Mesendoderm (in vitro differentiated cells): ENCODE results near the gene KCNH2. TPM values are rescaled to one million over a fixed set of nuclear protein-coding genes. Genes with fewer than 3 reads are reported as not detected.
"Not testable (repeated sequence)": the region's sequence is repeated elsewhere in the genome, so short reads cannot be mapped to it uniquely, and the experiment has no call there.

Experiments
- DNase-seq: peaks from one replicate; pipeline ENCODE4 v3.0.0; 2013
- H2AK5ac ChIP-seq: 2 replicates; pipeline ENCODE4 v1.6.1; 2013; ENCODE audit warnings: low read length, inconsistent platforms
- H2BK120ac ChIP-seq: 2 replicates; pipeline ENCODE4 v1.6.1; 2013; ENCODE audit warnings: low read depth, mild to moderate bottlenecking, low read length, moderate library complexity, mixed read lengths
- H2BK15ac ChIP-seq: replicated peaks from 2 replicates; pipeline ENCODE4 v1.6.1; 2013; ENCODE audit warnings: low read depth, mild to moderate bottlenecking, moderate library complexity
- H2BK5ac ChIP-seq: 2 replicates; pipeline ENCODE4 v1.6.1; 2013; ENCODE audit warnings: low read length, inconsistent platforms
- H3K18ac ChIP-seq: 2 replicates; pipeline ENCODE4 v1.6.1; 2013; ENCODE audit warnings: mild to moderate bottlenecking, low read length, mixed read lengths
- H3K23ac ChIP-seq: one replicate; pipeline ENCODE4 v1.6.1; 2013; ENCODE audit warnings: low read length
- H3K27ac ChIP-seq: 2 replicates; pipeline ENCODE4 v1.5.1; 2013; ENCODE audit warnings: low read depth, mild to moderate bottlenecking, inconsistent platforms, low read length, moderate library complexity
- H3K27me3 ChIP-seq: 2 replicates; pipeline ENCODE4 v1.6.1; 2013; ENCODE audit warnings: low read length, control low read depth, mild to moderate bottlenecking, inconsistent platforms; ENCODE audit not compliant: insufficient read depth, poor library complexity
- H3K36me3 ChIP-seq: 2 replicates; pipeline ENCODE4 v1.6.1; 2013; ENCODE audit warnings: low read length, inconsistent platforms; ENCODE audit not compliant: control insufficient read depth, insufficient read depth
- H3K4ac ChIP-seq: one replicate; pipeline ENCODE4 v1.6.1; 2013; ENCODE audit warnings: low read depth, mild to moderate bottlenecking, low read length, moderate library complexity
- H3K4me1 ChIP-seq: 2 replicates; pipeline ENCODE4 v1.6.1; 2013; ENCODE audit warnings: low read depth, low read length, inconsistent platforms; ENCODE audit not compliant: control insufficient read depth
- H3K4me2 ChIP-seq: 2 replicates; pipeline ENCODE4 v1.6.1; 2013; ENCODE audit warnings: low read length
- H3K4me3 ChIP-seq: 2 replicates; pipeline ENCODE4 v1.5.1; 2013; ENCODE audit warnings: mild to moderate bottlenecking, low read length
- H3K56ac ChIP-seq: one replicate; pipeline ENCODE4 v1.6.1; 2013; ENCODE audit warnings: low read length
- H3K79me1 ChIP-seq: 2 replicates; pipeline ENCODE4 v1.6.1; 2013; ENCODE audit warnings: low read length, inconsistent platforms
- H3K79me2 ChIP-seq: 2 replicates; pipeline ENCODE4 v1.6.1; 2013; ENCODE audit warnings: mild to moderate bottlenecking, low read length; ENCODE audit not compliant: control insufficient read depth, insufficient read depth
- H3K9ac ChIP-seq: 2 replicates; pipeline ENCODE4 v1.6.1; 2013; ENCODE audit warnings: low read length, inconsistent platforms
- H4K5ac ChIP-seq: one replicate; pipeline ENCODE4 v1.6.1; 2013; ENCODE audit warnings: low read length
- H4K8ac ChIP-seq: one replicate; pipeline ENCODE4 v1.6.1; 2013; ENCODE audit warnings: low read depth, mild to moderate bottlenecking, control low read depth, low read length, moderate library complexity
- WGBS: extraction: QIAGEN DNeasy Blood & Tissue Kit; methylation state at CpG from one replicate; pipeline ENCODE4 v1.1.7; 2013; ENCODE audit warnings: low lambda C conversion rate, missing lambda C conversion rate; ENCODE audit not compliant: insufficient coverage; ENCODE audit errors: extremely low coverage; 5-methylcytosine and 5-hydroxymethylcytosine counted together
- polyA plus RNA-seq, 2 experiments: library from polyadenylated mRNA; stranded (reverse); fragments of 200-250 nt; gene quantifications; one replicate each; pipeline ENCODE4 v1.2.3, GENCODE V29; 2013

KCNH2 gene, protein sequence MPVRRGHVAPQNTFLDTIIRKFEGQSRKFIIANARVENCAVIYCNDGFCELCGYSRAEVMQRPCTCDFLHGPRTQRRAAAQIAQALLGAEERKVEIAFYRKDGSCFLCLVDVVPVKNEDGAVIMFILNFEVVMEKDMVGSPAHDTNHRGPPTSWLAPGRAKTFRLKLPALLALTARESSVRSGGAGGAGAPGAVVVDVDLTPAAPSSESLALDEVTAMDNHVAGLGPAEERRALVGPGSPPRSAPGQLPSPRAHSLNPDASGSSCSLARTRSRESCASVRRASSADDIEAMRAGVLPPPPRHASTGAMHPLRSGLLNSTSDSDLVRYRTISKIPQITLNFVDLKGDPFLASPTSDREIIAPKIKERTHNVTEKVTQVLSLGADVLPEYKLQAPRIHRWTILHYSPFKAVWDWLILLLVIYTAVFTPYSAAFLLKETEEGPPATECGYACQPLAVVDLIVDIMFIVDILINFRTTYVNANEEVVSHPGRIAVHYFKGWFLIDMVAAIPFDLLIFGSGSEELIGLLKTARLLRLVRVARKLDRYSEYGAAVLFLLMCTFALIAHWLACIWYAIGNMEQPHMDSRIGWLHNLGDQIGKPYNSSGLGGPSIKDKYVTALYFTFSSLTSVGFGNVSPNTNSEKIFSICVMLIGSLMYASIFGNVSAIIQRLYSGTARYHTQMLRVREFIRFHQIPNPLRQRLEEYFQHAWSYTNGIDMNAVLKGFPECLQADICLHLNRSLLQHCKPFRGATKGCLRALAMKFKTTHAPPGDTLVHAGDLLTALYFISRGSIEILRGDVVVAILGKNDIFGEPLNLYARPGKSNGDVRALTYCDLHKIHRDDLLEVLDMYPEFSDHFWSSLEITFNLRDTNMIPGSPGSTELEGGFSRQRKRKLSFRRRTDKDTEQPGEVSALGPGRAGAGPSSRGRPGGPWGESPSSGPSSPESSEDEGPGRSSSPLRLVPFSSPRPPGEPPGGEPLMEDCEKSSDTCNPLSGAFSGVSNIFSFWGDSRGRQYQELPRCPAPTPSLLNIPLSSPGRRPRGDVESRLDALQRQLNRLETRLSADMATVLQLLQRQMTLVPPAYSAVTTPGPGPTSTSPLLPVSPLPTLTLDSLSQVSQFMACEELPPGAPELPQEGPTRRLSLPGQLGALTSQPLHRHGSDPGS
- polyA plus RNA-seq (2013, experiment 1 of 2), result 0.93 TPM
- polyA plus RNA-seq (2013, experiment 2 of 2), result 0.73 TPM

DNA sequence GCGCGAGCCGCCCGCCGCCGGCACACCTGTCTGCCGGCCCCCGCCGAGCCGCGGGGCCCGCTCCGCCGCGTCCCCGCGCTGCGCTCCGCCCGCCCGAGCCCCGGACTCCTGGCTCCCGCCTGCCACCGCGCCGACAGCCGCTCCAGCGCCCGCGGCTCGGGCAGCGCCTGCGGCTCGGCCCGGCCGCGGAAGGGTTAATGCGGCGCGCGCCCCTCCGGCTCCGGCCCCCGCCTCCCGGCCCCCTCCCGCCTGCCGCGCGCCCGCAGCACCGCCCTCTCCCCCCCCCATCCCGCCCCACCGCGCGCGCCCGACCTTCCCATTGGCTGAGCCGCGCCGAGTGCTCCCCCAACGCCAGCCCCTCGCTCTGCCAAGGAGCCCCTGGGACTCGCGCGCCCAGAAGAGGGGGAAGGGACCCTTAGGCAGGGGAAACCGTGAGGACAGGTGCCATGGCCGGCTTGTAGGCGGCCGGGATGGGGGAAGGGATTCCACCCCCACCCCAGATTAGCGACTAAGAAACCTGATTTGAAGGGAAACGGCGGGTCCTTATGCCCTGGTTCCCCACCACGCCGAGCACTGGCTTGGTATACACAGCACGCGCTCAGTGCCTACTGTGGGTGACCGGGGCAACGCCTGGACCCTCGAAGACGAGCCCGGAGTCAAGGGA, at the start of gene KCNH2:
TSS of gene KCNH2 (minus strand) at position 196 of the 664 bp plus-strand sequence. CDS start 408 bp downstream, outside the sequence.
- Histone ChIP-seq H4K8ac (no peak within 1 kb of the TSS), H3K79me1 (no peaks in the 10 kb centered on the region), H3K56ac (peak within 1 kb of the TSS; percentile 50), H3K9ac (peak within 1 kb of the TSS; percentile 26), H3K4me2 (peak within 1 kb of the TSS; percentile 69), H2BK15ac (no peak within 1 kb of the TSS), H4K5ac (no peak within 1 kb of the TSS), H3K27me3 (peaks cover 17% of the 10 kb centered on the region), H3K4me3 (peak within 1 kb of the TSS; percentile 33), H3K4me1 (no peaks in the 10 kb centered on the region), H3K36me3 (no peaks in the 10 kb centered on the region), H2BK5ac (no peak within 1 kb of the TSS), H2BK120ac (no peak within 1 kb of the TSS), H3K18ac (no peak within 1 kb of the TSS), H2AK5ac (no peak within 1 kb of the TSS), H3K4ac (no peak within 1 kb of the TSS), H3K79me2 (no peaks in the 10 kb centered on the region), H3K23ac (no peak within 1 kb of the TSS), H3K27ac (no peak within 1 kb of the TSS)
- no CpG with 5 or more reads among the region's 81 CpGs for WGBS
- peak; percentile 73 for DNase-seq

DNA sequence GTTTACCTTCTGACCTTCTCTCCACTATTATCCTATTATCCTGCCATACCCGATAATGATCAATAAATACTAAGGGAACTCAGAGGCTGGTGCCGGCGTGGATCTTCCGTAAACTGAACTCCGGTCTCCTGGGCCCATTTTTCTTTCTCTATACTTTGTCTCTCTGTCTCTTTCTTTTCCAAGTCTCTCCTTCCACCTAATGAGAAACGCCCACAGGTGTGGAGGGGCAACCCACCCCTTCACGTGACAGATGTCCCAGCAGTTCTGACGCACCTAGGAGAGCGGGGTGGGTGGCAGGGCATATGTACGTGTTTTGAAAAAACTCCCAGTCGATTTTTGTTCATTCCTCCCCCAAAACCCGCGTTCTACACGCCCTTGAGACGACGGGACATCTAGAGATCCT, 49.6 kb upstream of the KCNH2 start:
- not testable (repeated sequence) for H2AK5ac ChIP-seq, H3K4me3 ChIP-seq, H4K8ac ChIP-seq, H2BK120ac ChIP-seq, H3K18ac ChIP-seq, H3K27me3 ChIP-seq, H3K23ac ChIP-seq, H3K27ac ChIP-seq, H4K5ac ChIP-seq, H3K79me1 ChIP-seq, DNase-seq, H3K56ac ChIP-seq, H2BK5ac ChIP-seq, H3K36me3 ChIP-seq, H2BK15ac ChIP-seq, H3K4me1 ChIP-seq, H3K4ac ChIP-seq, H3K79me2 ChIP-seq
- WGBS, result no CpG with 5 or more reads among the region's 16 CpGs
- H3K4me2 ChIP-seq, result peak overlapping the region; percentile 51
- peak overlapping the region; percentile 5 for H3K9ac ChIP-seq

DNA sequence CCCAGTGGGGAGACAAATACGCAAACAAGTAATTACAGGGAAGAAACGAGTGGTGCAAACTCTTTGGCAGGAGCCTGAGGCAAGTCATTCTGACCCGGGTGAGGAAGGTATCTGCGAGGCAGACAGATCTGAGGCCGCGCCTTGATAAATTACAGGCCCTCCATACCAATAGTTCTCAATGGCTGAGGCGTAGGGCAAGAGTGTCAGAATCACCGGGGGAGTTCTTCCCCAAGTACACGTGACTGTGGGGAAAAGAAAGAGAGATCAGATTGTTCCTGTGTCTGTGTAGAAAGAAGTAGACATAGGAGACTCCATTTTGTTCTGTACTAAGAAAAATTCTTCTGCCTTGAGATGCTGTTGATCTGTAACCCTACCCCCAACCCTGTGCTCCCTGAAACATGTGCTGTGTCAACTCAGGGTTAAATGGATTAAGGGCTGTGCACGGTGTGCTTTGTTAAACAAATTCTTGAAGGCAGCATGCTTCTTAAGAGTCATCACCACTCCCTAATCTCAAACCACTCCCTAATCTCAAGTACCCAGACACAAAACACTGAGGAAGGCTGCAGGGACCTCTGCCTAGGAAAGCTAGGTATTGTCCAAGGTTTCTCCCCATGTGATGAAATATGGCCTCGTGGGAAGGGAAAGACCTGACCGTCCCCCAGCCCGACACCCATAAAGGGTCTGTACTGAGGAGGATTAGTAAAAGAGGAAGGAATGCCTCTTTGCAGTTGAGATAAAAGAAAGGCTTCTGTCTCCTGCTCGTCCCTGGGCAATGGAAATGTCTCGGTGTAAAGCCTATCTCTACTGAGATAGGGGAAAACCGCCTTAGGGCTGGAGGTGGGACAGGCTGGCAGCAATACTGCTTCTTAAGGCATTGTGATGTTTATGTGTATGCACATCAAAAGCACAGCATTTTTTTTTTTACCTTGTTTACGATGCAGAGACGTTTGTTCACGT, 48.9 kb upstream of the KCNH2 start:
- H3K79me1 ChIP-seq, H3K4ac ChIP-seq, H3K27me3 ChIP-seq, H3K4me3 ChIP-seq, H3K36me3 ChIP-seq, H3K9ac ChIP-seq, H4K8ac ChIP-seq, H3K27ac ChIP-seq, H2BK120ac ChIP-seq, H3K79me2 ChIP-seq, H3K23ac ChIP-seq, H3K56ac ChIP-seq, H3K18ac ChIP-seq, H2BK15ac ChIP-seq, H2BK5ac ChIP-seq, H3K4me2 ChIP-seq, H3K4me1 ChIP-seq, H4K5ac ChIP-seq, H2AK5ac ChIP-seq: not testable (repeated sequence)
- peak; percentile 84 for DNase-seq
- no CpG with 5 or more reads among the region's 19 CpGs for WGBS

DNA sequence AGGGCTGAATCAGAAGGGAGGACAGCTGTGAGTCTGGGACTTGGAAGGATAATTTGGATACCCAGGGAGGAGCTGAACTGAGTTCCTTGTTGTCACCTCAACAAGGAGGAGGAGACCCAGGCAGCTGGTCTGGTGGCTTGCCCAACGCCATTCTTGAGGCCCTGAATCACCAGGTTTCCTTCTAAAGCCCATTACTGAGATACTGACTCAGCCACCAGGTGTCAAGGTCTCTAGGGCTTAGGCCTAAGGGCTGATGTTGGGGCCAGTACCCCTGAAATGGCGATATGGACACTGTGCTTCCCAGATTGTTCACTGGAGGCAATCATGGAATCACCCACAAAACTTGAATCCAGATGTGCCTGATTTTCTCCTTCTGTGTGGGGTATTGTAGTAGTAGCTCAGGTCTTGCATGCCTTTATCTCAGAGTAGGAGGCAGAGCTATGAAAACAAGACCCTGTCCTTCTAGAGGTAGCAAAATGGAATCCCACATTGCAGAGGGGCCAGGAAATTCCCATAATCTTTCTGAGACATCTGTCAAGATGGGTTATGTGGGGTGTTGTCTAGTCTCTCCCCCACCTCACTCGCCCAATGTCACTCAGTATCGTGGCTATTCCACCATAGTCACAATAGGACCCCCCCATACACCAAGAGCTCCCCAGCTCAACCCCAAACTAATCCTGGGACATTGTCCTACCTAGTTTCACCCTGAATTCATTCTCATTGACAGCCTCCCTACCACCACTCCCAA, 48.0 kb upstream of the KCNH2 start:
- H4K8ac ChIP-seq, result no peak overlapping the region
- no peak overlapping the region for H2AK5ac ChIP-seq
- no peak overlapping the region for H2BK120ac ChIP-seq
- H3K27me3 ChIP-seq, result no peaks in the 10 kb centered on the region
- H3K36me3 ChIP-seq, result no peaks in the 10 kb centered on the region
- H3K18ac ChIP-seq, result no peak overlapping the region
- H3K79me2 ChIP-seq, result no peaks in the 10 kb centered on the region
- H3K23ac ChIP-seq, result no peak overlapping the region
- WGBS, result no CpG with 5 or more reads among the region's 4 CpGs
- H3K79me1 ChIP-seq, result no peaks in the 10 kb centered on the region
- no peak overlapping the region for H2BK5ac ChIP-seq
- no peak overlapping the region for H3K56ac ChIP-seq
- no peak overlapping the region for H4K5ac ChIP-seq
- no peaks in the 10 kb centered on the region for H3K4me1 ChIP-seq
- no peak overlapping the region for H2BK15ac ChIP-seq
- no peak overlapping the region for H3K27ac ChIP-seq
- DNase-seq, result peak; percentile 65
- H3K4me3 ChIP-seq, result no peak overlapping the region
- no peak overlapping the region for H3K9ac ChIP-seq
- H3K4ac ChIP-seq, result no peak overlapping the region
- no peak overlapping the region for H3K4me2 ChIP-seq
